Stimulated activated CD8-positive, alpha-beta memory T cell treated with anti-CD3 and anti-CD28 coated beads, Interleukin-15, amount 100 ng/mL, for 24 hours (primary cell): ENCODE results near the gene MINDY4.

Experiments used
- DNase-seq: peaks from one replicate; pipeline ENCODE4 v3.0.0-alpha.2; 2020; ENCODE audit warnings: low read depth

Gene MINDY4

DNA sequence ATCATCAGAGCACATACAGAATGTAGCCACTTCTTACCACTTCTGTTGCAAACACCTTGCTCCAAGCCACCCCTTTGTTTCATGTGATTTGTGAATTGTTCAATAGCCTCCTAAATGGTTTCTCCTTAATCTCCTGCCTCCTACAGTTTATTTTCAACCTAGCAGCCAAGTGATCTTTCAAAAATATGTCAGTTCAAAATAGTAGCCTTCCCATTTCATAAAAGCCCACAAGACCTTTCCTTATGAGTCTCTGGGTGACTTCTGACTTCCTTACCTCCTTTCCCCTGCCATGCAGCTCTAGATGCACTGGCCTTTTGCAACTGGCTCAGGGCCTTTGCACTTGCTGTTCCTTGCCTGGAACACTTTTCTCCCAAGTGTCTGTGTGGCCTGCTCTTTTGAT lies 4.8 kb downstream of the MINDY4 start:
- no peak for DNase-seq

GRCh38 chr7:30776971-30777370 lies 5.8 kb downstream of the MINDY4 start:
- no peak for DNase-seq

DNA sequence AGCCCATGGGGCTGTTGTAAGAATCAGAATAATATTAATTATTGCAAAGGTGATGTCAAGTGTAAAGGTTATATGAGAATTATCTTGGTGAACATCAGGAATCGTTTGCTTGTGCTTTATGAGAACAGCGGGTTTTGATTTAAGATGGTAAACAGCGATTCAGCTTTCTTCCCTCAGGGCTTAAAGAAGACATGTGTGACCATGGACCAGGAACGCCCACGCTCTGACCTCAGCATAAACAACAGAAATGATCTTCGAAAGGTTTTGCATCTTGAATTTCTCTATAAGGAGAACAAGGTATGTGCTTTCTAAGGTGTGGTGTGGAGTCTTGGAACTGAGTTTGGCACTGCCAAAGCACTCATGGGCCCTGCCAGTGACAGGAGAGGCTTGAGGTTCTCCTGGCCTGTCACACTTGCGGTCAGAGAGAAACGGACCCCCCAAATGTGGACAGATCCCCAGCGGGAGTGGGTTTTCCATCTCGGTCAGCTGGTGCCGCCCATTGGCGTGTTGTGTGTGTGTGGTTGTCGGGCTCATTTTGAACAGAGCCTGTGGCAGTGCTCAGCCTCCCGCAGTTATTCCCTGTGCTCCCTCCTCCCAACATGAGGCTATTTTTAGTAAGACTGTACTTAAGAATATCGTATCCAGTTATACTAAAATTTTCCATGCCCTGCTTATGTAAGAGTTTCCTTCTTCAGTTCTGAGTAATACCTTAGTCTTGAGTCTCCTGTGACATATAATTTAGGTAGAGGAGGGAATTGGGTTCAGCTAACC lies 7.2 kb downstream of the MINDY4 start:
- DNase-seq = no peak

DNA sequence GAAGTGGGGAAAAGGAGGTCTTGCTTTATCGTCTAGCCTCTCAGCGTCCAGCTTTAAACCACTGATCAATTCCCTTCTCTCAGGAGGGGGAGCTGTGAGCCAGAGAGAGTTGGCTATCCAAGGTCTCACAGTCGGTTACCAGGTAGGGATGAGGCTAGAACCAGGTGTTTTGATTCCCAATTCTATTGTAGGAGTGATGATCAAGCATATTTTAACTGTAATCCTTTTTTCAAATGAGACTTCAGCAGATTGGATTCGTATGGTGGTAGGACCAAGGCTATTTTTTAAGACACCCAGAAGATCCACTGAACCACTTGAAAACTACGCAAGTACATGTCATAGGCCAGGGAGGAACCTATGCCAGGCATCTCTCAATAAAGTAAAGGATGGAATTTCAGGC lies 8.4 kb downstream of the MINDY4 start:
- DNase-seq = no peak

GRCh38 chr7:30780941-30781340 lies 9.7 kb downstream of the MINDY4 start:
- DNase-seq = no peak

- no peak for DNase-seq
These were observed 11.5 kb downstream of the MINDY4 start for GRCh38 chr7:30782690-30783089.

DNA sequence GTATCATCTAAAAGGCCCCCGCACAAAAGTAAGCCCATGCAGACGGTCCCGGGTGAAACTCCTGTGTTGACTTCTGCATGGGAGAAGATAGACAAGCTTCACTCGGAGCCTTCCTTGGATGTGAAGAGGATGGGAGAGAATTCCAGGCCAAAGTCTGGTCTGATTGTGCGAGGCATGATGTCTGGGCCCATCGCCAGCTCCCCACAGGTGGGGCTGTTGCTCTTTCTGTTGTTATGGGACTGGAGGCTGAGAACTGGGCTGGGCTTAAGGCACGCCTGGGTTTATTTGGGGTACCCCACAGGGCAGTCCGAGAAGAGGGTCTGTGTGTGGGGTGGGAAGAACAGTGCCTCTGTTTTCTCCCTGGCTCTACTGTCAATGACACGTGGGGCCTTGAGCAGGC lies 14.6 kb downstream of the MINDY4 start:
- DNase-seq = no peak

DNA sequence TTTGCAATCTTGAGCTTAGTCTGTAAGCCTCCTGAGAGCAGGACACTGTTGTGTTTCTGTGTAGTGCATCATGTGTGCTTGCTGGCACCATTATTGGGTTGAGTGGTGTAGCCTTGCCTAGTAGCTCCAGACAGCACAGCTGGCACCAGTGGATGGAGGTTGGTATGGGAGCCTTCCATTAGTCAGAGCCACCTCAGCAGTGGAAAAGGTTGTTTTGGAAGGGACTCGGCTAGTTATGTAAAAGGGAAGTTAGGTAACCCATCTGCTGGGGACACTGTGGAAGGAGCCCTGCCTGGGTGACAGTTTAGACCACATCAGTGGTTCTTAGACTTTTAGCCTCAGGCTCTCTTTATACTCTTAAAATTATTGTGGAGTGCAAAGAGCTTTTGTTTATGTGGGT lies 16.3 kb downstream of the MINDY4 start:
- DNase-seq = no peak

DNA sequence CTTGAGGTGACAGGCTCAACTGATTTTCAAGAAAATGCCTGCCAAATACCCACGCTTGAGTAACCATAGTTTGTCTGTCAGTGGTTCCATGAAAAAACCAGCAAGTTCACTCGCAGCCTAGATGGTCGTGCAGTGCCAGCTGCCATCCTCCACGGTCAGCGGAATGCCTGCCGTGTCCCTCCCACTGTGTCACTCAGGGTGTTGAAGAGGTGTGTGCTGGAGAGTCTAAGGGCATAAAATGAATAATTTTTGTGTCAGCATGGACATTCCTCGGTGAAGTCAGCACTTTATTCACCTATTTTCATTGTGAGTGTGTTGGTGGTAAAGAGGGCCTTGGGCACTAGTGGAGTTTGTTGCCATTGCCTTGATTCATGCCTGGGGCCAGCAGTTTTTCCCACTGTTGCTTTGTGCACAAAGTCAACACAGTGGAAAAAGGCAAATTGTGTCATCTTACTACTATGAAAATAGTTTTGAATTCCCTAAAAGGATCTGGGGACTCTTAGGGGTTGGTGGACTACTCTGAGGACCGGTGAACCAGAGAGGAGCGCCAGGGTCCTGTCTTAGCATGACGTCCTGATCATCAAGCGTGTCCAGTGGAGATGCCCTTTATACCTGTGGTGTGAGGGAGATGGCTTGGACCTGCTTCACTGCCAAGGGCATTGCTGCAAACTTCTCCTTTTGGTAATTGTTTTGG lies 17.6 kb downstream of the MINDY4 start:
- no peak for DNase-seq

DNA sequence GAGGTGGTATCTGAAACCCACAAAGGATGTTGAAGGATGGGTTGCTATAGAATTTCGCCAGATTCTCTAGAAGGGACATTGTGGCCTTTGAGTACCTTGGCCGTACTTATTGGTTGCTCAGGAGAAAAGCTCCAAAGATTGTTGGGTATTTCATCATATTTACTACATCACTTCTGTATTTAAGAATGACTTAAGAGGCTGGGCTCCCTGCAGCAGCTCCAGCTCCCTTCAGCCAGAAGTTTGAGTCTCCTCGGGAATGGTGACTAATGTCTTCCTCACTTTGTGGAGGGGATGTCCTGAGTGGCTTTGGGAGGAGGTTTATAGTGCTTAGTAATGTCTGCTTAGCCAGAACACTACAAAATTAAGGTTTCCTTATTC lies 18.1 kb downstream of the MINDY4 start:
- DNase-seq = no peak

- no peak for DNase-seq
These were observed 19.1 kb downstream of the MINDY4 start for GRCh38 chr7:30790356-30790755.

- DNase-seq = no peak
These were observed 19.9 kb downstream of the MINDY4 start for GRCh38 chr7:30791114-30791513.

DNA sequence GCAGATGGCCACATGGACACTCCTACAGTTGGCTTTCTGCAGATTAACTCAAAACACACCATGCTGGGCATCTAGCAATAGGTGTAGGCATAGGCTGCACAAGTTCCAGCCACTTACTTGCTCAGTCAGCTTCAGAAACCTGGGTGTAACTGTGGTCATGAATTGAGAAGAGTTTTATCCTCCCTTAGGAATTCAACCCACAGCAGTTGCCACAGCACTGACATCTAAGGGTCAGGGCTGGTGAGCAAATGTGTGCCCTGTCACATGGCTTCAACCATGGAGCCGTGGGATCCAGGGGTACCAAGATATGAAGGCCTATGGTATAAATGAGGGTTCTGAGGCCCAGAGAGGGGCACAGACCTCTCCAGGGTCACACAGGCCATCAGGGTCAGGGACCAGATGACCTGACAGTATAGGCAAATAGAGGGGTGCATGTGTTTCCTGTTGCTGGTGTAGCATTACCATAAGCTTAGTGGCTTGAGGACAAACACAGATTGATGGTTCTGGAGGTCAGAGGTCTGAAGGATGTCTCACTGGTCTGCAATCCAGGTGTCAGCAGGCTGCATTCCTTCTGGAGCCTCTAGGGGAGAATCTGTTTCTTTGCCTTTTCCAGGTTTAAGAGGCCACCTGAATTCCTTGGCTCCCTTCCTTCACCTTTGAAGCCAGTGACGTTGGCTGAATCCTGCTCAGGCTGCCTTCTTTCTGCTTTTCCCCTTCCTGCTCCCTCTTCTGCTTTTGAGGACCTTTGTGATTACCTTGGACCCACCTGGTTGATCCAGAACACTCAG lies 24.1 kb downstream of the MINDY4 start:
- DNase-seq = no peak

DNA sequence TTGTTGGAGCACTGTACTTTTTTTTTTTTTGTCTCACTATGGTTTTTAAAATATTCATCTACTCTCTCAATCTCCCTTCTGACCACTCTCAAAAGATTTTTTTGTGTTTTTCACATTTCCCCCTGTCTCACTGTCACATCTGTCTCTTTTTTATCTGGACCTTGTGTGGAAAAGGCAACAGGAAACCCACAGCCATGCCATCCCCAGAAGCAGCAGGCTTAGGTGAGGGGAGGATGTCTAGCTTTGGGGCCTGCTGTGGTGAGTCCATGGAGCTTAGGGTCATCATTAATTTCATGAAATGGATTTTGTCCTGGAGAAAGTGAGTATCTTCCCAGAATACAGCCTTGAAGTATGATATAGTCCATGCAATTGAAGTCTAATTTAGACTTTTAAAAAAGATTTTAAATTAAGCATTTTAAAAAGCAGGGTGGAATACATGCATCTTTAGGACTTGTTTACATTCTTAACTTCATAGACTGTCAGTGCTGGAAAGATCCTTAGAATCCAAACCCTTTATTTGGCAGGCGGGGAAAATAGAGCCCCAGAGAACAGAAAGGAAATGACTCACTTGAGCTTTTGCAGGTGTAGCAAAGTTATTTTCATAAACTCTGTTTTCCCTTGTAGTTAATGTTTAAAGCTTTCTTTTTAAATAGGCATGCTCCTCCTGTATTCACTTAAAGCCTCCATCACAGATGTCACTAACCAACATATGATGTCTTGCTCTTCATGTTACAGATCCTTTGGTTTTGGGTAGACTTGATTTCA lies 25.1 kb downstream of the MINDY4 start:
- no peak for DNase-seq

DNA sequence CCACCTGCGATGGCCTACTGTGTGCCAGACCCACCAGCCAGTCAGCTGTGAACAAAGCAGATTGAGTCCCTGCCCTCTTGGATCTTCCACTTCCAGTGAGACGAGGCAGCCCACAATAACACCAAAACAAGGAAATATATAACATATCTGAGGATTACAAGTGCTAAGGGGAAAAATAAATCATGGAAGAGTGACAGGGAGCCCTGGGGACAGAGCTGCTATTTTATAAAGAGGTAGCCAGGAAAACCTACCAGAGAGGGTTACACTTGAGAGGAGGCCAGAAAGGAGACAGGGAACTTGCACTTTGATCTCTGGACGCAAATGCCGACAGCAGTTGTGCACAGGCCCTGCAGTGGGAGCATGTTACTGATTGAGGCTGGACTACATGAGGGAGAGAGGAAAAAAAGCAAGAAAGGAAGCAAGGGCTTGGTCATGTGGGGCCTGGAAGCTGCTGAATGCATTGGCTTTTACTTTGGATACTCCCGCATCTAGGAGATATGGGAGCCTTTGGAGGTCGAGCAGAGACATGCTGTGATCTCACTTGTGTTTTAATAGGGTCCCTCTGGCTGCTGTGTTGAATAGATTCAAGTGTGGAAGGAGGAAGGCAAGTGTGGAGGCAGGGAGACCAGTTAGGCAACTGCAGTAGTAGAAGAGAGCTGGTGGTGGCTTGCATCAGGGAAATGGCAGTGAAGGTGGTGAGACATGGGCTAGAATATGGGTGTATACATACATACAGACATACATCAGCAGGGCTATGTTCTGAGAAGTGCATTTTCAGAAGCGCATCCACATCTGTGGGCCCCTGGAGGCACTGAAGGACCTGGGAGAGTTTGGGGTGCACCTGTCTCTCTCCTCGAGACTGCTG lies 26.2 kb downstream of the MINDY4 start:
- DNase-seq = no peak

- DNase-seq = no peak
These were observed 28.2 kb downstream of the MINDY4 start for GRCh38 chr7:30799206-30799975.

DNA sequence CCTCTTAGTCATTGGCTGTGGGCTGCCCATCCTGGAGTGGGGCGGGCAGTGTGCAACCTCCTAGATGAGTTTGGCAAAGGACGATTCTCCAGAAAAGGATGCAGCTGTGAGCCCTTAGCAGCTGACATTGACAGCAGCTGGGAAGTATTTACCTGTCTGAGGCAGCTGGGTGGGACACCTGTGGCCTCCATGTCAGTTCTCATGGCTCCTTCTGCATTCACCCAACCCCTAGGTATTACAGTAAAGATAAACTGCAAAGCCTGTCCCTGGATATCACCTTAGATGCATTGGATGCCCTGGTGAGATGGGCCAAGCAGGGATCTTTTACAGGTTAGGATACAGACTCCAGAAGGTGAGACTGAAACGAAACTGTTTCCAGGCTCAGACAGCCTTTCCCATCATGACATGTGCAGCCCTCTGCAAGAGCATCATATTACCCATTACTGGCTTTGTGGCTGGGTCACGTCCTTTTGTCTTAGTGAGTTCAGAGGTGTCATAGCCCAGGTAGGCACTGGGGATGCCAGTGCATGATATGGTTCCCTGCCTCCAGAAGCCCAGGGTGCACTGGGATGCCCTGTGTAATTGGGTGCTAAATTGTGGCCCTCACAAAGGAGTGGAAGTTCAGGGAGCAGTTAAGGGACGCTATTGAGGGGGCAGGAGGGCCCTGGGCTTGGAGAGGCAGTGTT lies 28.9 kb downstream of the MINDY4 start:
- no peak for DNase-seq

GRCh38 chr7:30800785-30801252 lies 29.6 kb downstream of the MINDY4 start:
- no peak for DNase-seq

DNA sequence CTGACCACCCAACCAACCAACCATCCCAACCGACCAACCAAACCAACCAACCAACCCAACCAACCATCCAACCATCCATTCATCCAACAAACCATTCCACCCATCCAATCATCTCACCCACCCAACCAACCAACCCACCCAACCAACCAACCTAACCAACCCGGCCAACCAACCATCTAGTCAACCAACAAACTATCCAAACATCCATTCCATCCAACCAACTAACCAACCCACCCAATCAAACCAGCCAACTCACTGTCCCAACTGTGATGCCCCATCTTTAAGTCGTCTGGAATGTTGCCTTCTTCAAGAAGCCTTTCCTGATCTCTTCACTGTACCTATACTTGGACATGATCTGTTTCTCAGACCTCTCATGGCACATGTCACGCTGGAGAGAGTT lies 31.6 kb downstream of the MINDY4 start:
- DNase-seq = no peak
